H1 (cell line): ENCODE results near the gene OR1S1. TPM values are rescaled to one million over a fixed set of nuclear protein-coding genes. Genes with fewer than 3 reads are reported as not detected.

Experiments used
- SIX5 ChIP-seq: IDR thresholded peaks from 2 replicates; pipeline ENCODE4 v1.6.1; 2011; ENCODE audit warnings: mild to moderate bottlenecking, low read depth, low read length
- polyA plus RNA-seq, 7 experiments: library from polyadenylated mRNA; depleted of rRNA in 3 of 7; stranded (reverse) in 5 of 7; unstranded in 2 of 7; fragments of >200 nt in 5 of 7; fragments of 200-250 nt in 2 of 7; gene quantifications; 1 replicate in 5 of 7; 2 replicates in 1 of 7; 4 replicates in 1 of 7; pipeline versions ENCODE4 v1.2.1 to v1.2.3, GENCODE V29; 2011 to 2013; ENCODE audit warnings: missing spikeins in 2 of 7, mixed read lengths in 2 of 7
- total RNA-seq: library from RNA; stranded (reverse); fragmentation: NEBNext Ultra II Directional; extraction: Animal tissue kit (Norgen Biotek cat#: 25700); gene quantifications from 2 replicates; pipeline ENCODE4 v1.2.1, GENCODE V29; 2021

The OR1S1 gene
- total and polyA plus RNA-seq, 2 of the 8 experiments (the other 6 are each of a cell fraction or from before 2014, with no cell fraction given), result not detected

DNA sequence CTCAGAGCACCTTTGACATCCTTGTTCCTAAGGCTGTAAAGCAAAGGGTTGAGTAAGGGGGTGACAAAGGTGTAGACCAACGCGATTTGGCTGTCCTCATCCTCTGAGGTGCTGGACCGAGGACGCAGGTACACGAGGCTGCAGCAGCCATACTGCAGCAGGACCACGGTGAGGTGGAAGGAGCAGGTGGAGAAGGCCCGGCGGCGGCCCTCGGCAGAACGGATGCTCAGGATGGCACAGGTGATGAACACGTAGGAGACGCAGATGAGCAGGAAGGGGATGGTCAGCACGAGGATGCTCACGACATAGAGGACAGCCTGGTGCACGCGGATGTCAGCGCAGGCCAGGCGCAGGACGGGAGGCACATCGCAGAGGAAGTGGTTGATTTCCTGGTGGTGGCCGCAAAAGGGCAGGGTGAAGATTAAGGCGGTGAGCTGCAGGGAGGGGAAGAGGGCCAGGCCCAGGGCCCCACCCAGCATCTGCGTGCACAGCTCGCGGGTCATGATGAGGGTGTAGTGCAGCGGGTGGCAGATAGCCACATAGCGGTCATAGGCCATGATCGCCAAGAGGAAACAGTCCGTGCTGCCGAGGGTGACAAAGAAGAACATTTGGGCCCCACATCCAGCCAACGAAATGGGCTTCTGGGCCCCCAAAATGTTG is 15.6 kb downstream of the OR1S1 start (continued):
- TF ChIP-seq SIX5, result no peak
